CD4-positive, alpha-beta T cell treated with Interleukin-17A for 4 hours (primary cell): ENCODE measurements around the gene PGS1.

Source experiments
- DNase-seq: peaks from one replicate; pipeline ENCODE4 v3.0.0-alpha.2; 2020; ENCODE audit warnings: mixed read lengths

PGS1 gene

DNA sequence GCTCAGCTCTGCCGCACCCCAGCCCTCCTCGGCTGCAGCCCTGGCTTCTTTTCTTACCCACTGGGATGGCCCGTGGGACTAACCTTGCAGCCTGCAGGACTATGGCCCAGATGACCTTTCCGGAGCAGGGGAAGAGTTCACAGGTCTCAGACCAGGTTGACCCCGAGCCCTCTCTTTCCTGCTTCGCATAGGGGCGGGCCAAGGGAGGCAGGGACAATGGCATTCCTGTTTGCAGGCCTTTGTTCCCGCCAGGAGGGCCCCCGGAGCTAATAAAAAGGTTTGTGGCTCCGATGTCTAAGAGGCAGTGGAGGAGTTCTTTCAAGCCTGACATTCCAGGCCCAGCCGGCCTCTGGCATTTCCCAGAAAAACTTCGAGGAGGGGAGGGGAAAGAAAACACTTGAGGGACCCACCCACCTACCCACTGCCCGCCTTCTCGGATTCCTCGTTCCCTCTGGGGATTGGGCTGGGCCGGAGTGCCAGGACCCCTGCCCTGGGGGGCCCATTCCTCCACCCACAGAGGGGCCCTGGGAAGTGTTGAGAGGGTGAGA is 12.8 kb upstream of the PGS1 start:
- no peak for DNase-seq

GRCh38 chr17:78366109-78366848 is 12.2 kb upstream of the PGS1 start:
- no peak for DNase-seq

GRCh38 chr17:78367193-78367592 is 11.3 kb upstream of the PGS1 start:
- DNase-seq: no peak

GRCh38 chr17:78368348-78368747 is 10.1 kb upstream of the PGS1 start:
- DNase-seq: no peak

DNA sequence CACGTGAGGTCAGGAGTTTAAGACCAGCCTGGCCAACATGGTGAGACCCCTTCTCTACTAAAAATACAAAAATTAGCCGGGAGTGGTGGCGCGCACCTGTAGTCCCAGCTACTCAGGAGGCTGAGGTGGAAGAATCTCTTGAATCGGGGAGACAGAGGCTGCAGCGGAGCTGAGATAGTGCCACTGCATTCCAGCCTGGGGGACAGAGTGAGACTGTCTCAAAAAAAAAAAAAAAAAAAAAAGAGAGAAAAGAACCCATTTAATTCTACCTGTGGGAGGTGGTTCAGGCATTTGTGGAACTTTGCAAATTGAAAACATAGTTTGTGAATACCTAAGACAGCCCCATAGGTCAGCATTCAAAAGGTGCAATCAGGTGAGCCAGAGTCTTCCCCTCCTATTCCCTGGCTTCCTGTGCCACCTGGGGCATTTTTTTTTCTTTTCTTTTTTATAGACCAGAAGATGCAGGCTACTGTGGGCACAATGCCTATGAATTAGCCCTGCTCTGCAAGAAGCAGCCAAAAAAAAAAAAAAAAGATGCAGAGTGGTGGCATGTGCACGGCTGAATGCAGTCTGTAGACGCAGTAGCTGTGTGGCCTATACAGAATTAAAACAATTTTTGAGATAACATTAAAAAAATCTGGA is 9.5 kb upstream of the PGS1 start:
- no peak for DNase-seq

DNA sequence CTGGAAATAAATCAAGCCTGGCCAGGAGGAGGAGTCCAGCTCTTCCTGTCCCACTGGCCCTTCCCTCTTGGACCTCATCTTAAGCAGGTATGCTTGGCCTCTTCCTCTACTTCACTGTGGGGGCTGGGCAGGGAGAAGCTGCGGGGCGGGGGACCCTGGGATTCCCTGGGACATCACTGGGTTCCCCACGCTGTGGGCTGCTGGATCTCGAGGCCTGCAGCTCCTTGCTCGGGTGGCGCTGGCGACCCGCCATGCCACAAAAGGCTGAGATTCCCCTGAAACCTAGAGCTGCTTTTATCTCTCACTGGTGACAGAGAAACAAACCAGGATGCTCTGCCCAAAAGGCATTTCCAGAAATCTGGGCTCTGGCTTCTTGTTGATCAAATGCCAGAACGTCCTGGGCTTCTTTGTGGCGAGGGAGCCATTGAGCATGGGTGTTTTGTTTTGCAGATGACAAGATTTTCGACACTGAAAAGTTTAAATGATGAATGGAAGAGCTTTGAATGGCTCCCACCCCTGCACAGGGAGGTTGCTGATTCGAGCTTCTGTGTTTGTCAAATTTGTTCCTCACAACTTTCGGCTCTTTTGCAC is 8.6 kb upstream of the PGS1 start:
- no peak for DNase-seq

DNA sequence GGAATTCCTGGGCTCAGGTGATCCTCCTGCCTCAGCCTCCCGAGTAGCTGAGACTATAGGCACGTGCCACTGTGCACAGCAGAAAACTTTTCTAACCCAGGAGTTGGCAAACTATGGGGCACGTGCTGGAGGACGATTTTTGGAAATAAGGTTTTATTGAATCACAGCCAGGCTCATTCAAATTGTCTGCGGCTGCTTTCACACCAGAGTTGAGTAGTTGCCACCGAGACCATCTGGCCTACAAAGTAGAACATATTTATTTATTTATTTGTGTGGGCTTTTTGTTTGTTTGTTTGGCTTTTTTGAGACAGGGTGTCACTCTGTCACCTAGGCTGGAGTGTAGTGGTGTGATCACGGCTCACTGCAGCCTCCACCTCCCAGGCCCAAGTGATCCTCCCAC is 7.4 kb upstream of the PGS1 start:
- no peak for DNase-seq

- no peak for DNase-seq
Measured at GRCh38 chr17:78372841-78373240, 5.6 kb upstream of the PGS1 start.

- DNase-seq: no peak
Measured at GRCh38 chr17:78374189-78374588, 4.3 kb upstream of the PGS1 start.

DNA sequence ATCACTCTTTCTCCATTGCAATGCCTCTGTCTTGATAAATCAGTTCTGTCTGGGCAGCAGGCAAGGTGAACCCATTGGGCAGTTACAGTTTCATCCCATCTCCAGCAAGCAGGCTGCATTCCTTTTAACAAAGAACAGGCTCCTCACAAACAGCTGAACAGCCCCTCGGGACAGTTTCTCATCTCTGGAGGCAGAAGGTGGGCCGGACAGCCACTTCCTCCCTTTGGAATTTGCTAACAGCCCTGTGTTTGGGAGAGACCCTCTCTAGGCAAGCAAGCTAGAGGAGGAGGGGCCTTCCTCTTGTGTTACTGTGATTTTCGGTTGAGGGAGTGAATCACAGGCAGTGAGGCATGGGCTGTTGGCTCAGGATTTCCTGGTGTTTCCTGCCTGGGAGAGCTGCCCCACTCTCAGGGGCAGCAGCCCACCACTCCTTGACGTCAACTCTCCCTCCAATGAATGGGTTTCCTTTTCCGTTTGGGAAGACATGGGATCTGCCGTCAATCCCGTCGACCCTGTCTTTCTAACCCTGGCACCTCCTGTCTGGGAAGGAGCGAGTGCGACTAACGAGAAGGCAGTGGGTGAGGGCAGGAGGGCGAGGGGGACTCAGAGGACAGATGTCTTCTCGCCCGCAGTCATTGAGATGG is 3.7 kb upstream of the PGS1 start:
- DNase-seq: no peak

DNA sequence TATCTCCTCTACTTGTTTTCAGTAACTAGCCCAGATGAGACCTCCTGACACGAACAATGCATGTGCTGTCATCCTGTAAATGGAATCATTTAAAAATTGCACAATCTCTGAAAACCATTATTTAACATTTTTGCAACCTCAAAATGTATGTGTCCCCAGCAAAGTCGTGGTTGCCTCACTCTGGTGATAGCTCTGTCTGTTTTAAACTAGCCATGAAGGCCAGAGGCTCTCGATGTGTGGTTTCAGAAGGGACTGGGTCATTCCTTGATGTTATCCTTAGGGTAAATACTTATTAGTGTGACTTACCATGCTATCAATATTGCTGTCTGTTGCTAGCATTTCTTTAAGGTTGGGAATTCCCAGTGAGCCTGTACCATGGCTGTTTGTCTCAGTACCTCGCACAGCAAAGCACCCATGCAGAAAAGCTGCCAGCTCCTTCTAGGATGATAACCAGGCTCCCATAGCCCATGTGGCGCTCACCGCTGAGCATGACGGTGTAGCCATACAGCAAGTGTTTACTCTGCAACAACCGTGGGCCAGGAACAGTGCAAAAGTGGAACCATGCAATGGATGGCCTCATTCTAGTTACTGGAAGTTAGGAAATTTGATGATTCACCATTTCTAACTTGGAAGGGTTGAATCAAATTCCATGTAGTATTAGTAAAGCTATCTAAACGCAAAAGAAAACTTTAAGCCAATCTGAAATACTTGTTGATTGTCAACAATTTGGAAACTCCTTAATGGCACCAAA is 2.9 kb upstream of the PGS1 start:
- DNase-seq: no peak

DNA sequence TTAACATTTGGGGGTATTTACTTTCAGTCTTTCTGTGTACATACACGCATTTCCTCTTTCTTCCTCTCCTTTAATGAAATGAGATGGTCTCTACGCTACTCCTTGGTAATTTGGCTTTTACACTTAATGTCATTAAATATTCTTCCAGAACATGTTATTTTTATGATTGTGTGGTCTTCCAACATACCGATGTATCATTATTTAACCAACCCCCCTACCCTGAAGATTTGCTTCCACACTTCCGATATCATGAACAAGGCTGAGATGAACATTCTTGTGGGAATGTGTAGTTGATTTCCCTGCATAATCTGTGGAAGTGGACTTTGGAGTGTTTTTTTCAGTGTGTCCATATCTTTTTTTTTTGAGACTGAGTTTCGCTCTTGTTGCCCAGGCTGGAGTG is 2.3 kb upstream of the PGS1 start:
- DNase-seq: no peak

GRCh38 chr17:78377858-78378224 is 608 bp upstream of the PGS1 start:
- DNase-seq: no peak

GRCh38 chr17:78379131-78379491 is 662 bp downstream of the PGS1 start:
- DNase-seq: no peak

GRCh38 chr17:78380370-78380769 is 1.9 kb downstream of the PGS1 start:
- DNase-seq: no peak

DNA sequence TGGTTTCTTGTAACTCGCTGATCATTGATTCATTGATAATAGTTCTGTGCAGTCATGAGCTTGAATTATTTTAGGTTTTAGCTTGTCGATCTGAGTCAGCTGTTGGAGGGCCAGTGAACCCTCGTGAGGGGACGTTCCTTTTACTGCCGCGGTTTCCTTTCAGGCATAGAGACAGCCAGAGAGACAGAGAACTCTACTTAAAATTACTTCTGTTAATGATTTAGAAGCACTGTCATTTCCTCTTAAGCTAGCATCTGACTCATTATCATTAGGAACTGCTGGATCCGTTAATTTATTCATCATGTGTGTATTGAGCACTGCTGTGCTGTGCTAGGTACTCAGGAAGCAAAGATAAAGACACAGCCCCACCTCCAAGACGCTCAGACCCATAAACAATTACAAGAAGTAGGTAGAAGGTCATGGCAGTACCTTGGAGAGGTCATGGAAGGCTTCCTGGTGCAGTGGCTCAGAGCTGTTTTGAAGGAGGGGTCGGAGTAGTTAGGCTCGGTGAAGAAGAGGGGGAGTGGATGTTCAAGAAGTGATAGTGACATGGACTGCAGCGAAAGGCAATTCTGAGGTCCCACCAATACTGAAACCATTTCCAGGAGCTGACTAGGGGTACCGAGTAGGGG is 3.3 kb downstream of the PGS1 start:
- DNase-seq: peak; percentile 65

- peak; percentile 61 for DNase-seq
Measured at GRCh38 chr17:78383725-78384471, 5.4 kb downstream of the PGS1 start.

GRCh38 chr17:78384479-78385175 is 6.2 kb downstream of the PGS1 start:
- no peak for DNase-seq

DNA sequence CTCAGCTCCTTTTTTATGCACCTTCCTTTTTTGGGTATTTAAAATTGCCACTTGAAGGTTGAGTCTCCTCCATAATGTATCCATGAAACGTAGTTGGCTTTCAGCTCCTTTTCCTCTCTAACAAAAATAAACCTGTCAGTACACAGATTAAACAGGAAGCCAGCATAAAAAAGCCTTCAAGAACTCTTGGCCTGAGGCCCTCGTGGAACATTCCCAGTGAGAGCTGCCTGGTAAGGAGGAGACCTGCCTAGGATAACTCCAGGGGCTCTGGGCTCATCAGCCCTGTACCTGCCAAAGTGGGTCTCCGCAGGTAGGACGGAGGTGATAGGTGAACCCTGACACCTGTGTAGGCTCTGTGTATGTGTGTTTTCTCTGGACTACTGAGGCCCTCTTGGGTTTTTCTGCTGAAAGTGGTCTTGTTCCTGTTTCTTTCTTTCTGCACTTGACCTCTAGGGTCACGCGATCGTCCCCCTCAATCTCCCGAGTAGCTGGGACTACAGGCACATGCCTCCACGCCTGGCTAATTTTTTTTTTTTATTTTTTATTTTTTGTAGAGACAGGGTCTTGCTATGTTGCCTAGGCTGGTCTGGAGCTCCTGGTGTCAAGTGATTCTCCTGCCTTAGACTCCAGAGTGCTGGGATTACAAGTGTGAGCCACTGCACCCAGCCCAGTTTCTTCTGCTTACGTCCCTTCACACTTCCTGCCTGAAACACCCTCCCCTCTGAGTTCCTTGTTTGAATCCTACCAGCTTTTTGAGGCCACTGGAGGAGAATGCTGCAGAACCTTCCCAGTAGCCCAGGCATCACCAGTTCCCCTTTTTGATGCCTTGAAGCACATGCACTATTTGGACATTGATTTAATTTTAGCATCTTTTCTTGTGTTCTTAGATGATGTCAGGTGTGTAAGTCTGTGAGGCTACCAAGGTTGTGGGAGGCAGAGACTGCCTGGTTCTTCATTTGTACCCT is 9.8 kb downstream of the PGS1 start:
- DNase-seq: peak; percentile 21
